H9 (cell line): ENCODE data around the gene CDH8. TPM values are rescaled to one million over a fixed set of nuclear protein-coding genes. Genes with fewer than 3 reads are reported as not detected.

Source experiments
- DNase-seq: peaks from one replicate; pipeline ENCODE4 v3.0.0-alpha.2; 2017
- H2AFZ ChIP-seq: one replicate; pipeline ENCODE4 v1.6.1; 2013; ENCODE audit warnings: mild to moderate bottlenecking, low read length, control low read depth, moderate library complexity
- H2AK5ac ChIP-seq: 2 replicates; pipeline ENCODE4 v1.6.1; 2013; ENCODE audit warnings: low read length, control low read depth, mixed read lengths; ENCODE audit not compliant: insufficient read length
- H2BK120ac ChIP-seq: one replicate; pipeline ENCODE4 v1.6.1; 2013; ENCODE audit warnings: low read depth, mild to moderate bottlenecking, low read length, control low read depth, inconsistent platforms; ENCODE audit not compliant: poor library complexity, severe bottlenecking
- H2BK12ac ChIP-seq: 2 replicates; pipeline ENCODE4 v1.6.1; 2013; ENCODE audit warnings: low read length, control low read depth, mixed read lengths, low read depth; ENCODE audit not compliant: insufficient read length
- H2BK15ac ChIP-seq: 2 replicates; pipeline ENCODE4 v1.6.1; 2013; ENCODE audit warnings: low read depth, low read length, control low read depth
- H2BK20ac ChIP-seq: one replicate; pipeline ENCODE4 v1.6.1; 2013; ENCODE audit warnings: low read depth, mild to moderate bottlenecking, low read length, control low read depth, inconsistent platforms; ENCODE audit not compliant: poor library complexity, severe bottlenecking
- H2BK5ac ChIP-seq: 2 replicates; pipeline ENCODE4 v1.6.1; 2013; ENCODE audit warnings: low read length, control low read depth, mixed read lengths; ENCODE audit not compliant: insufficient read length
- H3K14ac ChIP-seq: 2 replicates; pipeline ENCODE4 v1.6.1; 2013; ENCODE audit warnings: low read length, control low read depth; ENCODE audit not compliant: insufficient read depth
- H3K18ac ChIP-seq: 2 replicates; pipeline ENCODE4 v1.6.1; 2013; ENCODE audit warnings: low read depth, mild to moderate bottlenecking, mixed read lengths, low read length, control low read depth; ENCODE audit not compliant: insufficient read length
- H3K23ac ChIP-seq: 2 replicates; pipeline ENCODE4 v1.6.1; 2013; ENCODE audit warnings: low read length, control low read depth, mixed read lengths, low read depth; ENCODE audit not compliant: insufficient read length
- H3K23me2 ChIP-seq: 2 replicates; pipeline ENCODE4 v1.6.1; 2013; ENCODE audit warnings: low read depth, mild to moderate bottlenecking, mixed read lengths, low read length, control low read depth; ENCODE audit not compliant: insufficient read length, poor library complexity, severe bottlenecking
- H3K27ac ChIP-seq: 2 replicates; pipeline ENCODE4 v1.5.1; 2013; ENCODE audit warnings: low read length, control low read depth, mixed read lengths, low read depth; ENCODE audit not compliant: insufficient read length
- H3K27me3 ChIP-seq: 2 replicates; pipeline ENCODE4 v1.6.1; 2013; ENCODE audit warnings: low read length, control low read depth, inconsistent platforms; ENCODE audit not compliant: insufficient read depth
- H3K4ac ChIP-seq: 2 replicates; pipeline ENCODE4 v1.6.1; 2013; ENCODE audit warnings: low read depth, mild to moderate bottlenecking, control low read depth, inconsistent platforms, low read length, moderate library complexity
- H3K4me1 ChIP-seq: 2 replicates; pipeline ENCODE4 v1.6.1; 2013; ENCODE audit warnings: low read length, control low read depth, inconsistent platforms; ENCODE audit not compliant: insufficient read depth
- H3K4me2 ChIP-seq: 2 replicates; pipeline ENCODE4 v1.6.1; 2013; ENCODE audit warnings: low read length, control low read depth, mixed read lengths; ENCODE audit not compliant: insufficient read length, insufficient read depth
- H3K56ac ChIP-seq: 2 replicates; pipeline ENCODE4 v1.6.1; 2013; ENCODE audit warnings: low read depth, mild to moderate bottlenecking, mixed read lengths, low read length, control low read depth; ENCODE audit not compliant: insufficient read length
- H3K79me1 ChIP-seq: 2 replicates; pipeline ENCODE4 v1.6.1; 2013; ENCODE audit warnings: low read depth, mild to moderate bottlenecking, moderate library complexity, low read length, control low read depth, inconsistent platforms; ENCODE audit not compliant: insufficient read depth, poor library complexity, severe bottlenecking
- H3K79me2 ChIP-seq: 2 replicates; pipeline ENCODE4 v1.6.1; 2013; ENCODE audit warnings: low read length, control low read depth, inconsistent platforms; ENCODE audit not compliant: insufficient read depth
- H3K9ac ChIP-seq: 2 replicates; pipeline ENCODE4 v1.6.1; 2013; ENCODE audit warnings: low read length, control low read depth, mixed read lengths; ENCODE audit not compliant: insufficient read length; ENCODE audit errors: extremely low read depth
- H3K9me3 ChIP-seq: one replicate; pipeline ENCODE4 v1.6.1; 2013; ENCODE audit warnings: low read depth, low read length, inconsistent platforms; ENCODE audit not compliant: control insufficient read depth
- H3T11ph ChIP-seq: one replicate; pipeline ENCODE4 v1.6.1; 2013; ENCODE audit warnings: mild to moderate bottlenecking, low read length, control low read depth, inconsistent platforms
- H4K20me1 ChIP-seq: one replicate; pipeline ENCODE4 v1.6.1; 2013; ENCODE audit not compliant: control insufficient read depth, insufficient read length, insufficient read depth
- H4K5ac ChIP-seq: 2 replicates; pipeline ENCODE4 v1.6.1; 2013; ENCODE audit warnings: low read depth, mild to moderate bottlenecking, mixed read lengths, low read length, control low read depth; ENCODE audit not compliant: insufficient read length
- H4K8ac ChIP-seq: replicated peaks from 2 replicates; pipeline ENCODE4 v1.6.1; 2013; ENCODE audit warnings: low read length, control low read depth, mixed read lengths, low read depth; ENCODE audit not compliant: insufficient read length
- H4K91ac ChIP-seq: 2 replicates; pipeline ENCODE4 v1.6.1; 2013; ENCODE audit warnings: low read depth, mild to moderate bottlenecking, moderate library complexity, mixed read lengths, low read length, control low read depth; ENCODE audit not compliant: insufficient read length
- H3K27ac Mint-ChIP-seq, 3 experiments: 2 replicates in 2 of 3; 3 replicates in 1 of 3; pipeline ENCODE4 v1.8.0; 2020 to 2021; ENCODE audit warnings: mixed read lengths in 3 of 3, mild to moderate bottlenecking in 1 of 3, moderate library complexity in 1 of 3
- H3K27me3 Mint-ChIP-seq: 2 replicates; pipeline ENCODE4 v1.8.0; 2021; ENCODE audit warnings: low read depth, mild to moderate bottlenecking, moderate library complexity, mixed read lengths
- H3K36me3 Mint-ChIP-seq, 3 experiments: 2 replicates in 2 of 3; 3 replicates in 1 of 3; pipeline ENCODE4 v1.8.0; 2020 to 2021; ENCODE audit warnings: low read depth in 3 of 3, mixed read lengths in 3 of 3; ENCODE audit not compliant: insufficient read depth in 1 of 3
- H3K4me1 Mint-ChIP-seq, 2 experiments: 2 replicates each; pipeline ENCODE4 v1.8.0; 2020; ENCODE audit warnings: mixed read lengths in 2 of 2
- H3K4me3 Mint-ChIP-seq, 2 experiments: 2 replicates in 1 of 2; 3 replicates in 1 of 2; pipeline ENCODE4 v1.8.0; 2020 to 2021; ENCODE audit warnings: mild to moderate bottlenecking in 2 of 2, mixed read lengths in 2 of 2, moderate library complexity in 1 of 2
- H3K9me3 Mint-ChIP-seq, 2 experiments: 2 replicates in 1 of 2; 3 replicates in 1 of 2; pipeline ENCODE4 v1.8.0; 2020; ENCODE audit warnings: mild to moderate bottlenecking in 2 of 2, mixed read lengths in 2 of 2, moderate library complexity in 1 of 2
- CTCF ChIP-seq: fragments of 200-600 bp; sonication (generic); conservative IDR thresholded peaks from 3 replicates; pipeline ENCODE4 v1.8.0; 2021; ENCODE audit warnings: antibody characterized with exemption, mild to moderate bottlenecking
- WGBS: extraction: QIAGEN DNeasy Blood & Tissue Kit; methylation state at CpG from one replicate; pipeline ENCODE4 v1.1.7; 2013; ENCODE audit warnings: missing lambda C conversion rate, low lambda C conversion rate, mixed read lengths; ENCODE audit not compliant: insufficient read length; ENCODE audit errors: extremely low coverage; 5-methylcytosine and 5-hydroxymethylcytosine counted together
- total RNA-seq: library from RNA; stranded (reverse); gene quantifications from 2 replicates; pipeline ENCODE4 v1.2.1, GENCODE V29; 2021

CDH8 gene
- total RNA-seq, 1 experiment from 2014 or later = 12.0 TPM

GRCh38 chr16:62076886-62077285, 40.6 kb upstream of the CDH8 start:
- no peaks in the 10 kb centered on the region for H4K20me1 ChIP-seq
- no peaks in the 10 kb centered on the region for H3K27me3 ChIP-seq
- H2BK120ac ChIP-seq = no peak overlapping the region
- no peak overlapping the region for H2AK5ac ChIP-seq
- no peak overlapping the region for H4K91ac ChIP-seq
- no peak overlapping the region for H3K14ac ChIP-seq
- no peak for DNase-seq
- no peak overlapping the region for H3K23ac ChIP-seq
- H3K9ac ChIP-seq = no peak overlapping the region
- no peak overlapping the region for H3K56ac ChIP-seq
- peaks cover 2% of the 10 kb centered on the region for H3K23me2 ChIP-seq
- no peak overlapping the region for H3K4me2 ChIP-seq
- no peak overlapping the region for H2BK20ac ChIP-seq
- no peak overlapping the region for H3K4ac ChIP-seq
- H3T11ph ChIP-seq = no peak overlapping the region
- TF ChIP-seq CTCF = no peak
- H3K27ac ChIP-seq = no peak overlapping the region
- H3K18ac ChIP-seq = no peak overlapping the region
- no peak overlapping the region for H3K27ac Mint-ChIP-seq
- no peaks in the 10 kb centered on the region for H3K9me3 Mint-ChIP-seq
- no peaks in the 10 kb centered on the region; the same call in 1 of the 2 replicates for H3K27me3 Mint-ChIP-seq
- H4K8ac ChIP-seq = no peak overlapping the region
- H2BK12ac ChIP-seq = no peak overlapping the region
- peaks cover 8 to 10% of the 10 kb centered on the region in 2 experiments for H3K4me1 Mint-ChIP-seq
- no peaks in the 10 kb centered on the region for H3K4me1 ChIP-seq
- H4K5ac ChIP-seq = no peak overlapping the region
- WGBS = no CpG with 5 or more reads among the region's 3 CpGs
- H3K79me2 ChIP-seq = no peaks in the 10 kb centered on the region
- H2BK5ac ChIP-seq = no peak overlapping the region
- H3K4me3 Mint-ChIP-seq = no peak overlapping the region
- H3K36me3 Mint-ChIP-seq = no peaks in the 10 kb centered on the region
- no peak overlapping the region for H2AFZ ChIP-seq
- H3K79me1 ChIP-seq = no peaks in the 10 kb centered on the region
- no peaks in the 10 kb centered on the region for H3K9me3 ChIP-seq
- H2BK15ac ChIP-seq = no peak overlapping the region
